Upper lobe of left lung (tissue), 6 donors: ENCODE measurements around the gene PTPRM. TPM values are rescaled to one million over a fixed set of nuclear protein-coding genes. Genes with fewer than 3 reads are reported as not detected.

Experiments used
- ATAC-seq, 2 donors: fragments of 200-7000 bp; cut with Tn5 transposase; one replicate each; pipeline ENCODE4 v1.9.1; 2022; ENCODE audit warnings: mild to moderate bottlenecking in 2 of 2, moderate library complexity in 2 of 2; ENCODE audit not compliant: low FRiP score in 2 of 2
- DNase-seq, 2 donors: peaks; one replicate each; pipeline ENCODE4 v3.0.0-alpha.2; 2019 to 2020
- H3K27ac ChIP-seq, 4 donors: fragments of 200-600 bp; sonication (generic); one replicate each; pipeline ENCODE4 v1.5.1; 2016 to 2019
- H3K27me3 ChIP-seq, 4 donors: fragments of 200-600 bp; sonication (generic); one replicate each; pipeline ENCODE4 v1.5.1; 2017 to 2019
- H3K36me3 ChIP-seq, 4 donors: fragments of 200-600 bp; sonication (generic); one replicate each; pipeline ENCODE4 v1.5.1; 2016 to 2019
- H3K4me1 ChIP-seq, 4 donors: fragments of 200-600 bp; sonication (generic); one replicate each; pipeline ENCODE4 v1.5.1; 2018 to 2019
- H3K4me3 ChIP-seq, 4 donors: fragments of 200-600 bp; sonication (generic); one replicate each; pipeline ENCODE4 v1.5.1; 2017 to 2019; ENCODE audit warnings: mild to moderate bottlenecking in 2 of 4, moderate library complexity in 1 of 4
- H3K9me3 ChIP-seq, 4 donors: fragments of 200-600 bp; sonication (generic); one replicate each; pipeline ENCODE4 v1.5.1; 2018 to 2019
- CTCF ChIP-seq, 6 experiments: fragments of 450-650 bp in 4 of 6; fragments of 200-600 bp in 2 of 6; sonication (generic) in 2 of 6; IDR thresholded peaks; one replicate each; pipeline ENCODE4 v1.5.1; 2016 to 2019; ENCODE audit warnings: antibody characterized with exemption in 6 of 6
- EP300 ChIP-seq, 4 donors: sonication (generic); formaldehyde crosslinking; IDR thresholded peaks; one replicate each; pipeline ENCODE4 v1.5.1; 2017; ENCODE audit warnings: antibody characterized with exemption in 4 of 4, control low read depth in 2 of 4
- POLR2A ChIP-seq, 4 donors: fragments of 450-650 bp; IDR thresholded peaks; one replicate each; pipeline ENCODE4 v1.5.1; 2016 to 2017; ENCODE audit warnings: antibody characterized with exemption in 4 of 4, mild to moderate bottlenecking in 2 of 4
- POLR2AphosphoS5 ChIP-seq, 2 donors: sonication (generic); formaldehyde crosslinking; IDR thresholded peaks; one replicate each; pipeline ENCODE4 v1.5.1; 2017; ENCODE audit warnings: antibody characterized with exemption in 2 of 2
- WGBS, 2 donors: methylation state at CpG; one replicate each; pipeline ENCODE4 v1.1.5; 2017 to 2018; 5-methylcytosine and 5-hydroxymethylcytosine counted together
- total RNA-seq, 6 donors: library from RNA; depleted of rRNA in 4 of 6; stranded (reverse); fragments of >200 nt in 4 of 6; gene quantifications; one replicate each; pipeline versions ENCODE4 v1.1.0 to v1.2.1, GENCODE V29; 2016 to 2021
- donor health status: DM: no; HTN: no; CAD: no; lungs with moderate emphysema.
- donor health status: DM: no; HTN: yes; CAD: no; lungs with severe emphysema.

Gene PTPRM
- total RNA-seq, 6 donors from 2014 or later = 82.0 to 201 (median 154) TPM

- H3K4me1 ChIP-seq = no peaks in the 10 kb centered on the region
- DNase-seq = no peak
- H3K9me3 ChIP-seq = no peaks in the 10 kb centered on the region
- no peaks in the 10 kb centered on the region for H3K36me3 ChIP-seq
- no peak overlapping the region for H3K4me3 ChIP-seq
- no peak for TF ChIP-seq EP300 (IDR thresholded peaks at IDR 0.05)
- no peak for TF ChIP-seq POLR2AphosphoS5 (IDR thresholded peaks at IDR 0.05)
- no peak for TF ChIP-seq CTCF (IDR thresholded peaks at IDR 0.05)
- TF ChIP-seq POLR2A (IDR thresholded peaks at IDR 0.05) = no peak
- H3K27me3 ChIP-seq = no peaks in the 10 kb centered on the region
- 84 to 91% methylated on average over 1 of the region's 1 CpG for WGBS, 2 donors
- H3K27ac ChIP-seq = no peak overlapping the region
- ATAC-seq = no peak
These were observed 22.4 kb upstream of the PTPRM start for GRCh38 chr18:7544686-7545085.

DNA sequence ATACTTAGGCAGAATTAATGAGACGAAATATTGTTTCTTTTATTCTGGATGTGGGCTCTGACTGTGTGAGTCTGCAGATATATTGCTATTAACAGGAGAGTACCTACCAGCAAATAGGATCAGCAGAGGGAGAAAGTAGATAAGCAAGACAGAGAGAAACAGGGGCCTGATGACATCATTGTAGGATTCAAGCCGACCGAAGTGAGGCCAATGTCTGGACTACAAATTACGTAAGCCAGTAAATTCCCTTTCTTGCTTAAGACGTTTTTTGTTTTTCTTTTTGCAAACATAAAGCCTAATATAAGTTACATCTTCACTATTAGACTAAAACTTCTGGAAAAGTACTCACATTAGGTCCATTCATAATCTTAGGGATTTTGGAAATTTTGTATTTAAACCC lies 21.4 kb upstream of the PTPRM start:
- TF ChIP-seq EP300 (IDR thresholded peaks at IDR 0.05) (no peak), CTCF (IDR thresholded peaks at IDR 0.05) (no peak), POLR2AphosphoS5 (IDR thresholded peaks at IDR 0.05) (no peak), POLR2A (IDR thresholded peaks at IDR 0.05) (no peak)
- no peaks in the 10 kb centered on the region for H3K9me3 ChIP-seq
- DNase-seq (no peak), ATAC-seq (peak in 1 of 2 donors; percentile 59)
- no peak overlapping the region for H3K4me3 ChIP-seq
- no peaks in the 10 kb centered on the region for H3K27me3 ChIP-seq
- 80% methylated on average over 5 of the region's 5 CpGs for WGBS, 2 donors
- no peaks in the 10 kb centered on the region for H3K4me1 ChIP-seq
- no peaks in the 10 kb centered on the region for H3K36me3 ChIP-seq
- no peak overlapping the region for H3K27ac ChIP-seq

- Histone ChIP-seq H3K27ac (no peak overlapping the region), H3K36me3 (no peaks in the 10 kb centered on the region), H3K9me3 (no peaks in the 10 kb centered on the region), H3K4me1 (no peaks in the 10 kb centered on the region), H3K4me3 (no peak overlapping the region), H3K27me3 (no peaks in the 10 kb centered on the region)
- WGBS, 2 donors = 89 to 94% methylated on average over 11 of the region's 11 CpGs
- DNase-seq = no peak
- TF ChIP-seq POLR2A (IDR thresholded peaks at IDR 0.05) = no peak
- no peak for TF ChIP-seq POLR2AphosphoS5 (IDR thresholded peaks at IDR 0.05)
- no peak for TF ChIP-seq CTCF (IDR thresholded peaks at IDR 0.05)
- TF ChIP-seq EP300 (IDR thresholded peaks at IDR 0.05) = no peak
- ATAC-seq = no peak
These were observed 18.9 kb upstream of the PTPRM start for GRCh38 chr18:7548221-7548620.

GRCh38 chr18:7548721-7549120 lies 18.4 kb upstream of the PTPRM start:
- no peaks in the 10 kb centered on the region for H3K36me3 ChIP-seq
- H3K4me3 ChIP-seq = no peak overlapping the region
- ATAC-seq (no peak), DNase-seq (no peak)
- no peak for TF ChIP-seq POLR2A (IDR thresholded peaks at IDR 0.05)
- no peak for TF ChIP-seq CTCF (IDR thresholded peaks at IDR 0.05)
- no peak for TF ChIP-seq POLR2AphosphoS5 (IDR thresholded peaks at IDR 0.05)
- TF ChIP-seq EP300 (IDR thresholded peaks at IDR 0.05) = no peak
- no peak overlapping the region for H3K27ac ChIP-seq
- no peaks in the 10 kb centered on the region for H3K9me3 ChIP-seq
- H3K27me3 ChIP-seq = no peaks in the 10 kb centered on the region
- WGBS, 2 donors = 81 to 82% methylated on average over 3 of the region's 3 CpGs
- no peaks in the 10 kb centered on the region for H3K4me1 ChIP-seq

GRCh38 chr18:7557973-7558372 lies 9.1 kb upstream of the PTPRM start:
- Histone ChIP-seq H3K4me1 (peaks cover 0 to 8% (median 1%) of the 10 kb centered on the region in 4 donors), H3K4me3 (no peak overlapping the region), H3K27ac (no peak overlapping the region), H3K27me3 (no peaks in the 10 kb centered on the region), H3K36me3 (no peaks in the 10 kb centered on the region), H3K9me3 (no peaks in the 10 kb centered on the region)
- DNase-seq (no peak), ATAC-seq (no peak)
- 57 to 67% methylated on average over 2 of the region's 2 CpGs for WGBS, 2 donors
- no peak for TF ChIP-seq POLR2AphosphoS5 (IDR thresholded peaks at IDR 0.05)
